H9 (cell line): ENCODE results near the gene LHFPL6. TPM values are rescaled to one million over a fixed set of nuclear protein-coding genes. Genes with fewer than 3 reads are reported as not detected.

Experiments
- DNase-seq: peaks from one replicate; pipeline ENCODE4 v3.0.0-alpha.2; 2017
- H2AFZ ChIP-seq: one replicate; pipeline ENCODE4 v1.6.1; 2013; ENCODE audit warnings: mild to moderate bottlenecking, low read length, control low read depth, moderate library complexity
- H2AK5ac ChIP-seq: 2 replicates; pipeline ENCODE4 v1.6.1; 2013; ENCODE audit warnings: low read length, control low read depth, mixed read lengths; ENCODE audit not compliant: insufficient read length
- H2BK120ac ChIP-seq: one replicate; pipeline ENCODE4 v1.6.1; 2013; ENCODE audit warnings: low read depth, mild to moderate bottlenecking, low read length, control low read depth, inconsistent platforms; ENCODE audit not compliant: poor library complexity, severe bottlenecking
- H2BK12ac ChIP-seq: 2 replicates; pipeline ENCODE4 v1.6.1; 2013; ENCODE audit warnings: low read length, control low read depth, mixed read lengths, low read depth; ENCODE audit not compliant: insufficient read length
- H2BK15ac ChIP-seq: 2 replicates; pipeline ENCODE4 v1.6.1; 2013; ENCODE audit warnings: low read depth, low read length, control low read depth
- H2BK20ac ChIP-seq: one replicate; pipeline ENCODE4 v1.6.1; 2013; ENCODE audit warnings: low read depth, mild to moderate bottlenecking, low read length, control low read depth, inconsistent platforms; ENCODE audit not compliant: poor library complexity, severe bottlenecking
- H2BK5ac ChIP-seq: 2 replicates; pipeline ENCODE4 v1.6.1; 2013; ENCODE audit warnings: low read length, control low read depth, mixed read lengths; ENCODE audit not compliant: insufficient read length
- H3K14ac ChIP-seq: 2 replicates; pipeline ENCODE4 v1.6.1; 2013; ENCODE audit warnings: low read length, control low read depth; ENCODE audit not compliant: insufficient read depth
- H3K18ac ChIP-seq: 2 replicates; pipeline ENCODE4 v1.6.1; 2013; ENCODE audit warnings: low read depth, mild to moderate bottlenecking, mixed read lengths, low read length, control low read depth; ENCODE audit not compliant: insufficient read length
- H3K23ac ChIP-seq: 2 replicates; pipeline ENCODE4 v1.6.1; 2013; ENCODE audit warnings: low read length, control low read depth, mixed read lengths, low read depth; ENCODE audit not compliant: insufficient read length
- H3K23me2 ChIP-seq: 2 replicates; pipeline ENCODE4 v1.6.1; 2013; ENCODE audit warnings: low read depth, mild to moderate bottlenecking, mixed read lengths, low read length, control low read depth; ENCODE audit not compliant: insufficient read length, poor library complexity, severe bottlenecking
- H3K27ac ChIP-seq: 2 replicates; pipeline ENCODE4 v1.5.1; 2013; ENCODE audit warnings: low read length, control low read depth, mixed read lengths, low read depth; ENCODE audit not compliant: insufficient read length
- H3K27me3 ChIP-seq: 2 replicates; pipeline ENCODE4 v1.6.1; 2013; ENCODE audit warnings: low read length, control low read depth, inconsistent platforms; ENCODE audit not compliant: insufficient read depth
- H3K4ac ChIP-seq: 2 replicates; pipeline ENCODE4 v1.6.1; 2013; ENCODE audit warnings: low read depth, mild to moderate bottlenecking, control low read depth, inconsistent platforms, low read length, moderate library complexity
- H3K4me1 ChIP-seq: 2 replicates; pipeline ENCODE4 v1.6.1; 2013; ENCODE audit warnings: low read length, control low read depth, inconsistent platforms; ENCODE audit not compliant: insufficient read depth
- H3K4me2 ChIP-seq: 2 replicates; pipeline ENCODE4 v1.6.1; 2013; ENCODE audit warnings: low read length, control low read depth, mixed read lengths; ENCODE audit not compliant: insufficient read length, insufficient read depth
- H3K56ac ChIP-seq: 2 replicates; pipeline ENCODE4 v1.6.1; 2013; ENCODE audit warnings: low read depth, mild to moderate bottlenecking, mixed read lengths, low read length, control low read depth; ENCODE audit not compliant: insufficient read length
- H3K79me1 ChIP-seq: 2 replicates; pipeline ENCODE4 v1.6.1; 2013; ENCODE audit warnings: low read depth, mild to moderate bottlenecking, moderate library complexity, low read length, control low read depth, inconsistent platforms; ENCODE audit not compliant: insufficient read depth, poor library complexity, severe bottlenecking
- H3K79me2 ChIP-seq: 2 replicates; pipeline ENCODE4 v1.6.1; 2013; ENCODE audit warnings: low read length, control low read depth, inconsistent platforms; ENCODE audit not compliant: insufficient read depth
- H3K9ac ChIP-seq: 2 replicates; pipeline ENCODE4 v1.6.1; 2013; ENCODE audit warnings: low read length, control low read depth, mixed read lengths; ENCODE audit not compliant: insufficient read length; ENCODE audit errors: extremely low read depth
- H3K9me3 ChIP-seq: one replicate; pipeline ENCODE4 v1.6.1; 2013; ENCODE audit warnings: low read depth, low read length, inconsistent platforms; ENCODE audit not compliant: control insufficient read depth
- H3T11ph ChIP-seq: one replicate; pipeline ENCODE4 v1.6.1; 2013; ENCODE audit warnings: mild to moderate bottlenecking, low read length, control low read depth, inconsistent platforms
- H4K20me1 ChIP-seq: one replicate; pipeline ENCODE4 v1.6.1; 2013; ENCODE audit not compliant: control insufficient read depth, insufficient read length, insufficient read depth
- H4K5ac ChIP-seq: 2 replicates; pipeline ENCODE4 v1.6.1; 2013; ENCODE audit warnings: low read depth, mild to moderate bottlenecking, mixed read lengths, low read length, control low read depth; ENCODE audit not compliant: insufficient read length
- H4K8ac ChIP-seq: replicated peaks from 2 replicates; pipeline ENCODE4 v1.6.1; 2013; ENCODE audit warnings: low read length, control low read depth, mixed read lengths, low read depth; ENCODE audit not compliant: insufficient read length
- H4K91ac ChIP-seq: 2 replicates; pipeline ENCODE4 v1.6.1; 2013; ENCODE audit warnings: low read depth, mild to moderate bottlenecking, moderate library complexity, mixed read lengths, low read length, control low read depth; ENCODE audit not compliant: insufficient read length
- H3K27ac Mint-ChIP-seq, 3 experiments: 2 replicates in 2 of 3; 3 replicates in 1 of 3; pipeline ENCODE4 v1.8.0; 2020 to 2021; ENCODE audit warnings: mixed read lengths in 3 of 3, mild to moderate bottlenecking in 1 of 3, moderate library complexity in 1 of 3
- H3K27me3 Mint-ChIP-seq: 2 replicates; pipeline ENCODE4 v1.8.0; 2021; ENCODE audit warnings: low read depth, mild to moderate bottlenecking, moderate library complexity, mixed read lengths
- H3K36me3 Mint-ChIP-seq, 3 experiments: 2 replicates in 2 of 3; 3 replicates in 1 of 3; pipeline ENCODE4 v1.8.0; 2020 to 2021; ENCODE audit warnings: low read depth in 3 of 3, mixed read lengths in 3 of 3; ENCODE audit not compliant: insufficient read depth in 1 of 3
- H3K4me1 Mint-ChIP-seq, 2 experiments: 2 replicates each; pipeline ENCODE4 v1.8.0; 2020; ENCODE audit warnings: mixed read lengths in 2 of 2
- H3K4me3 Mint-ChIP-seq, 2 experiments: 2 replicates in 1 of 2; 3 replicates in 1 of 2; pipeline ENCODE4 v1.8.0; 2020 to 2021; ENCODE audit warnings: mild to moderate bottlenecking in 2 of 2, mixed read lengths in 2 of 2, moderate library complexity in 1 of 2
- H3K9me3 Mint-ChIP-seq, 2 experiments: 2 replicates in 1 of 2; 3 replicates in 1 of 2; pipeline ENCODE4 v1.8.0; 2020; ENCODE audit warnings: mild to moderate bottlenecking in 2 of 2, mixed read lengths in 2 of 2, moderate library complexity in 1 of 2
- CTCF ChIP-seq: fragments of 200-600 bp; sonication (generic); conservative IDR thresholded peaks from 3 replicates; pipeline ENCODE4 v1.8.0; 2021; ENCODE audit warnings: antibody characterized with exemption, mild to moderate bottlenecking
- WGBS: extraction: QIAGEN DNeasy Blood & Tissue Kit; methylation state at CpG from one replicate; pipeline ENCODE4 v1.1.7; 2013; ENCODE audit warnings: missing lambda C conversion rate, low lambda C conversion rate, mixed read lengths; ENCODE audit not compliant: insufficient read length; ENCODE audit errors: extremely low coverage; 5-methylcytosine and 5-hydroxymethylcytosine counted together
- total RNA-seq: library from RNA; stranded (reverse); gene quantifications from 2 replicates; pipeline ENCODE4 v1.2.1, GENCODE V29; 2021

Gene LHFPL6
- total RNA-seq, 1 experiment from 2014 or later = 3.5 TPM

GRCh38 chr13:39596176-39596575, 6.8 kb downstream of the LHFPL6 start:
- H3K23me2 ChIP-seq = no peaks in the 10 kb centered on the region

More at GRCh38 chr13:39596176-39596575, 6.8 kb downstream of the LHFPL6 start:
- H3K14ac ChIP-seq = no peak overlapping the region
- no peak overlapping the region for H2BK120ac ChIP-seq
- no peak overlapping the region for H3K9ac ChIP-seq
- H3K4me3 Mint-ChIP-seq = no peak overlapping the region
- no peaks in the 10 kb centered on the region; the same call in 1 of the 2 replicates for H3K27me3 ChIP-seq
- H3K9me3 Mint-ChIP-seq = peaks cover 2 to 8% of the 10 kb centered on the region in 2 experiments; a peak in 2 of 5 replicates
- no peak overlapping the region for H3K4ac ChIP-seq
- H3K9me3 ChIP-seq = no peaks in the 10 kb centered on the region
- H4K8ac ChIP-seq = no peak overlapping the region
- no peak overlapping the region for H4K91ac ChIP-seq
- no peak overlapping the region for H2BK5ac ChIP-seq
- H3T11ph ChIP-seq = no peak overlapping the region
- no peak overlapping the region for H3K27ac Mint-ChIP-seq
- WGBS = no CpG with 5 or more reads among the region's 2 CpGs
- H3K4me2 ChIP-seq = no peak overlapping the region
- no peaks in the 10 kb centered on the region for H3K79me1 ChIP-seq
- no peaks in the 10 kb centered on the region for H4K20me1 ChIP-seq
- no peak overlapping the region for H3K56ac ChIP-seq
- H3K79me2 ChIP-seq = no peaks in the 10 kb centered on the region
- H2BK20ac ChIP-seq = no peak overlapping the region
- H3K4me1 ChIP-seq = no peaks in the 10 kb centered on the region; the same call in 1 of the 2 replicates
- no peak for TF ChIP-seq CTCF
- H3K27ac ChIP-seq = no peak overlapping the region
- no peak for DNase-seq
- H3K27me3 Mint-ChIP-seq = peaks cover 12% of the 10 kb centered on the region
- no peak overlapping the region for H3K23ac ChIP-seq
- H3K4me1 Mint-ChIP-seq = peaks cover 8 to 10% of the 10 kb centered on the region in 2 experiments
- no peak overlapping the region for H2AK5ac ChIP-seq
- H2BK12ac ChIP-seq = no peak overlapping the region
- H3K18ac ChIP-seq = no peak overlapping the region
- H4K5ac ChIP-seq = no peak overlapping the region
- H2BK15ac ChIP-seq = no peak overlapping the region
- peaks cover 0 to 6% (median 4%) of the 10 kb centered on the region in 3 experiments; a peak in 3 of 7 replicates for H3K36me3 Mint-ChIP-seq
- H2AFZ ChIP-seq = no peak overlapping the region
